Sciatic nerve (tissue), 2 donors: ENCODE measurements around the gene MYLK3. TPM values are rescaled to one million over a fixed set of nuclear protein-coding genes. Genes with fewer than 3 reads are reported as not detected.
A peak's percentile ranks its signal among the peaks of the same experiment; 100 is the strongest.

Experiments
- ATAC-seq: fragments of 200-7000 bp; cut with Tn5 transposase; one replicate; pipeline ENCODE4 v1.9.1; 2020; ENCODE audit warnings: mild to moderate bottlenecking, moderate library complexity
- DNase-seq: peaks from one replicate; pipeline ENCODE4 v3.0.0-alpha.2; 2020; ENCODE audit warnings: low spot score
- intact Hi-C: fragments of 100-400 bp; cut with DNase I; formaldehyde crosslinking; loops from one replicate; pipeline ENCODE4 v1.14.2; 2022
- total RNA-seq: library from RNA; stranded (reverse); fragmentation: NEBNext Ultra II Directional; extraction: Animal tissue kit (Norgen Biotek cat#: 25700); gene quantifications from one replicate; pipeline ENCODE4 v1.2.1, GENCODE V29; 2021
- donor health status: DM: no; HTN: no; CAD: no.
- donor health status: DM: no; HTN: no; CAD: no.

The MYLK3 gene
- total RNA-seq, 1 donor from 2014 or later = 2.0 TPM

DNA sequence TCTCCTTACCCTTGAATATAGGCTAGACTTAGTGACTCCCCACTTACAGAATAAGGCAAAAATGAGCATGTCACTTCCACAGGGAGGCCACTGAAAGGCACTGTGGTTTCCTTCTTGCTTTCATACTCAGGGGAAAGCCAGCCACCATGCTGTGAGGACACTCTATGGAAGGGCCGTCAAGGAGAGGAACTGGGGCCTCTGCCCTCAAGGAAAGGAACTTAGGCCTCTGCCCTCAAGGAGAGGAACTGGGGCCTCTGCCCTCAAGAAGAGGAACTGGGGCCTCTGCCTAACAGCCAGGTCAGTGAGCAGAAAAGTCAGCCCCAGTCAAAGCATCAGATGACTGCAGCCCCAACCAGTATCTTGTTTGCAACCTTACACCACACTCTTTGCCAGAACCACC lies 89.2 kb downstream of the MYLK3 start:
- DNase-seq (peak; percentile 59), ATAC-seq (peak; percentile 81)
- intact Hi-C loops = no loop called here

Other genes with a start within 250 kb of the MYLK3 start
- gene SHCBP1, start 127.0 kb downstream of the MYLK3 start, total RNA-seq = 1.9 TPM
- 87.3 TPM for gene VPS35, start 59.2 kb downstream of the MYLK3 start, total RNA-seq
- gene ORC6, start 58.7 kb downstream of the MYLK3 start, total RNA-seq = 1.8 TPM
- 9.5 TPM for gene C16orf87, start 82.8 kb upstream of the MYLK3 start, total RNA-seq
- 37.1 TPM for gene GPT2, start 136.0 kb upstream of the MYLK3 start, total RNA-seq
- 46.5 TPM for gene DNAJA2, start 225.3 kb upstream of the MYLK3 start, total RNA-seq